Inflammatory macrophage (primary cell): ENCODE measurements around the gene DKKL1.

ENCODE experiments used
- DNase-seq, 2 donors: peaks; one replicate each; pipeline ENCODE4 v3.0.0-alpha.2; 2020 to 2022

Gene DKKL1

GRCh38 chr19:49396738-49397505, 33.2 kb downstream of the DKKL1 start:
- no peak for DNase-seq

DNA sequence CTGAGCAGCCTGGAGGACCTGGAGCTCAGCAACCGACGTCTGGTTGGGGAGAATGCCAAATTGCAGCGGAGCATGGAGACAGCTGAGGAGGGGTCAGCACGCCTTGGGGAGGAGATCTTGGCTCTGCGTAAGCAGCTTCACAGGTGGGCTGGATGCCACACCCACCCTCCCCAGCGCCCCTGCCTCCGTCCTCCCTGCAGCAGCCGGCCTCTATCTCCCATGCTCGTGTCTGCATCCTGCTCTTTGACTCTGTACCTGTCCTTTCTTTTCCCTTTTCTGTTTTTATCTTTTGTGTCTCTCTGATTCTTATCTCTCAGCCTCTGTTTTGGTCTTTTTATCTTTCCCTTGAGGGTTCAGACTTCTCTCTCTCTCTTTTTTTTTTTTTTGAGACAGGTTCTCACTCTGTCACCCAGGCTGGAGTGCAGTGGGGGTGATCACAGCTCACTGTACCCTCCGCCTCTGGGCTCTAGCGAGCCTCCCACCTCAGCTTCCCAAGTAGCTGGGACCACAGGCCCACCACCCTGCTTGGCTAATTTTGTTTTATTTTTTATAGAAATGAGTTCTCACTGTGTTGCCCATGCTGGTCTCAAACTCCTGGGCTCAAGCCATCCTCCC, 34.4 kb downstream of the DKKL1 start:
- DNase-seq, result no peak

- no peak for DNase-seq
These were observed 35.3 kb downstream of the DKKL1 start for GRCh38 chr19:49398931-49399330.

DNA sequence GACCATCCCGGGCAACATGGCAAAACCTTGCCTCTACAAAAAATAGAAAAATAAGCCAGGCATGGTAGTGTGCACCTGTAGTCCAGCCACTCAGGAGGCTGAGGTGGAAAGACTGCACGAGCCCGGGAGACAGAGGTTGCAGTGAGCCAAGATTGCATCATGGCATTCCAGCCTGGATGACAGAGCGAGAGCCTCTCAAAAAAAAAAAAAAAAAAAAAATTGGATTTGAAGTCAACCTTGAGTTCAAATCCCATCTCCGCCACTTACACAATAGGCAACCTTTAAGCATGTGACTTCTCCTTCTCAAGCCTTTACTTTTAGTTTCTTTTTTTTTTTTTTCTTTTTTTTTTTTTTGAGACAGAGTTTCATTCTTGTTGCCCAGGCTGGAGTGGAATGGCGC, 36.4 kb downstream of the DKKL1 start:
- DNase-seq, result no peak

DNA sequence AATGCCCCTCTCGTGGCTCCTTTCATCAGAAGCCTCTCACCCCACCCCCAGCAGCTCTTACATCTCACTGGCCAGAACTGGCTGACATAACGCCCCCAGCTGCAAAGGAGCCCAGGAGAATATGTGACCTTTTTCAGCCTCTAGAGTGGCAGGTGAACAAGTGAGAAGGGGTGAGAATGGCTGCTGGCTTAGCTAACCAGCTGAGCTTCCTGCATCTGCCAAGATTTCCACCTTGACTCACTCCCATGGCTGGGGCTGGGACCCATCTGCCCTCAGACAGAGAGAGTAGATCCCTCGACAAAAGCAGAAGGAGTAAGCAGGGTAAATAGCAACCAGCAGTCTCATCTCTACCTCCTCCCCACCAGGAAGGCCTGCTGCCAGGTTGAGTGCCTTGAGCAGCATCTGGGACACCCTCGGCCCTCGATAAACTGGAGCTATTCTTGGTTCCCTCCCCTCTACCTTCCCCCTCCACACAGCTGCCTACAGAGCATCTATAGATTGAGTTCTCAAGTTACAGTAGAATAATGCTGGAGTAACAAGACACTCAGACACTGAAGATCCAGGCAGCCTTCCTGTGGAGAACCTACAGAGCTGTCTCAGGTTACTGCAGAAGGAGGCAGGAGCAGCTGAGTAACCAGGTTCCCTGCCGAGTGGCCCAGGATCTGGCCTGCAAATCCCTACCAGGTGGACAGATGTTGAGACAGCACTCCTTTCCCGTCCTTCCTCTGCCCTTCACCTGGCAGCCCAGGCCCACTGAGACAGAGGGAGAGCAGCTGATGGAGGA, 39.9 kb downstream of the DKKL1 start:
- no peak for DNase-seq

DNA sequence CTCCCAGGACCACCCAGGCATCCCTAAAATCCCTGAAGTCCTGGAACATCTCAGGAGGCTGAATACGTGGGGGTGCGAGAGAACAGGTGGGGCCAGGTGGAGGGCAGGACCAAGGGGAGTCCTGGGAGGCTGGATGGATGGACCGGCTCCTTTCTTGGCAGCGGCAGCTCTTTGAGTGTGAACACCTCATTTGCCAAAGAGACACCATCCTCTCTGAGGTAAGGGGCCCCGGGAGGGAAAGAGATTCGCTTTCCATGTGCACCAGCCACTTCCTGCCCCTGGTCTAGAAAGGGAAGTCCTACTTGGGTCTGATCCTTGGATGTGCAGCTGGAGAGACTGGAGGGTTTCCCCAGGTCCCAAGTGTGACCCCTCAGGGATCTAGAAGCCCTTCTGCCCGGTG, 43.4 kb downstream of the DKKL1 start:
- DNase-seq, result no peak

DNA sequence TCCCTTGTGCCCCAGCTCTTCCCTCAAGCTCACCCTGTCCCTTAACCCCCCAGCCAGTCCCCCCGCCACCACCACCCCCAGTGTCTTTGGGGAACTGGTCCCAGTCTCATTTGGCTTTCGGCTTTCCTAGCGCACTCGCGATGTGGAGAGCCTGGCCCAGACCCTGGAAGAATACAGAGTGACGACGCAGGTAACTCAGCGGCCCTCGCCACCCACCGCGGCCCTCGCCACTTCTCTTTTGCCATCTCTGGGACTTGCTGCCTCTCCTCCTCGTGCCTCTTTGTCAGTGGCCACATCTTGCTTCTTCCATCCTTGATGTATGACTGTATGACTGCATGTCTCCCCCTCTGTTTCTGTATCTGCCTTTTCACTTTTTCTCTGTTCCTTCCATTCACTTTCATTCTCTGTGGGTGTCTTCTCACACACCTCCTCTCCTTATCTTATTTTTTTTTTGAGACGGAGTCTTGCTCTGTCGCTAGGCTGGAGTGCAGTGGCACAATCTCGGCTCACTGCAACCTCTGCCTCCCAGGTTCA, 43.9 kb downstream of the DKKL1 start:
- no peak for DNase-seq

DNA sequence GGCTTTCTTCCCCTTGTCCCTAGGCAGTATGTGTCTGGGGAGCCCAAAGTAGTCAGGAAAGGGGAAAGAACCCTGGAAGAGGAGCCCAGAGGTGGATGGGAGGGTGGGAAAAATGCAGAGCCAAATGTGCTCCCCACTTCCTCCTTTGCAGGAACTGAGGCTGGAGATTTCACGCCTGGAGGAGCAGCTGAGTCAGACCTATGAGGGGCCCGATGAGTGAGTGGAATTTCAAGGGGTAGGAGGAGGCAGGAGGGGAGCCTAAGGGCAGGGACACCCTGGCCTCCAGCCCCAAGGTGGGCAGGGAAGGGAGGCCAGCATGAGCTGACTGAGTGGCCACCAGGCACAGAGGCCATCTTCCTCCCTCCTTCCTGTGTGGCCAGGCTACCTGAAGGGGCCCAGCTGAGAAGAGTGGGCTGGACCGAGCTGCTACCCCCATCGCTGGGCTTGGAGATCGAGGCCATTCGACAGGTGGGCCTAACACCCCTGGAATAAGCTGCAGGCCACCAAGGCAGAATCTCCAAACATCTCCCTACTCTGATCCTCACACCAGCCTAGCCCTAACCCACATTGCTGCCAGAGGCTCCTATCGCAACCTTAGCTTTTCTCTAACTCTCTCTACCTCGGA, 45.3 kb downstream of the DKKL1 start:
- peak; percentile 14 to 45 for DNase-seq

- DNase-seq, result peak; percentile 74 to 84
These were observed 45.9 kb downstream of the DKKL1 start for GRCh38 chr19:49409441-49410029.

- no peak for DNase-seq
These were observed 48.1 kb downstream of the DKKL1 start for GRCh38 chr19:49411681-49412326.

- DNase-seq, result no peak
These were observed 49.7 kb downstream of the DKKL1 start for GRCh38 chr19:49413348-49413747.

DNA sequence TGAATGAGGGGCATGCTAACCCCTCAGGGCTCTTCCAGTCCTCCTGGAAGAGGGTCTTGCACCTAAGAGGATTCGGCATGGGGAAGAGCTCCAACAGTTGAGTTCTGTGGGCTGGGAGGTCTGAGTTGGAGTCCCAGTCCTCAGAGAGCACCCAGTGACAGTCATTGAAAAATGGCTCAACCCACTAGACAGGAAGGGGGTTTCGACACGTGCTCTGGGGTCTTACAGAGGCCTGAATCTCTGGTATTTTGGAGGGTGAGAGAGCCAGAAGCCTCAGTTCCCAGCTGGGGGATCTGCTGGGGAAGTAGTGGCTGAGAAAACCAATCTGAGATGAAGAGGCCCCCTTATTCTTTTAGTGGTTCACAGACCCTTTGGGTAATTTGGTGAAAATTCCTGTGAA, 50.6 kb downstream of the DKKL1 start:
- no peak for DNase-seq

GRCh38 chr19:49415102-49415809, 51.6 kb downstream of the DKKL1 start:
- peak in 1 of 2 donors; percentile 59 for DNase-seq

- DNase-seq, result no peak
These were observed 52.1 kb downstream of the DKKL1 start for GRCh38 chr19:49415810-49416200.

GRCh38 chr19:49417088-49417487, 53.4 kb downstream of the DKKL1 start:
- DNase-seq, result no peak

- DNase-seq, result no peak
These were observed 54.8 kb downstream of the DKKL1 start for GRCh38 chr19:49418511-49418910.

DNA sequence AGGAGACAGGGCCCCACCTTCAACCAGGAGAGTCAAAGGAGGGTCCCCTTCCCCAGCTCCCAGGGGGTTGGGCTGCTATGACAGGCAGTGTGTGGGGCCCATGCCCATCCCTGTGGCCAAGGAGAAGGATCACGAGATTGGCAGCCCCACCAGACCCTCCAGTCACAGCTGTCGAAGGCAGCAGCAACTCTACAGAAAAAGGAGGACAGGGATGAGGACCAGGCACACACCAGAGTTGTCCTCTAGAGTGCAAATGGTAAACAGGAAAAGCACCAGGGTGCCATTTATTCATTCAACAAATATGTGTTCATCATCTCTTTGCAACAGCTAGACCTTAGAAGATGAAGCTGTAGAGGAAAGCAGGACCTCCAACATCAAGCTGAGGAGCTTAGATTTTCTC, 55.5 kb downstream of the DKKL1 start:
- no peak for DNase-seq

- no peak for DNase-seq
These were observed 56.5 kb downstream of the DKKL1 start for GRCh38 chr19:49420227-49420626.

DNA sequence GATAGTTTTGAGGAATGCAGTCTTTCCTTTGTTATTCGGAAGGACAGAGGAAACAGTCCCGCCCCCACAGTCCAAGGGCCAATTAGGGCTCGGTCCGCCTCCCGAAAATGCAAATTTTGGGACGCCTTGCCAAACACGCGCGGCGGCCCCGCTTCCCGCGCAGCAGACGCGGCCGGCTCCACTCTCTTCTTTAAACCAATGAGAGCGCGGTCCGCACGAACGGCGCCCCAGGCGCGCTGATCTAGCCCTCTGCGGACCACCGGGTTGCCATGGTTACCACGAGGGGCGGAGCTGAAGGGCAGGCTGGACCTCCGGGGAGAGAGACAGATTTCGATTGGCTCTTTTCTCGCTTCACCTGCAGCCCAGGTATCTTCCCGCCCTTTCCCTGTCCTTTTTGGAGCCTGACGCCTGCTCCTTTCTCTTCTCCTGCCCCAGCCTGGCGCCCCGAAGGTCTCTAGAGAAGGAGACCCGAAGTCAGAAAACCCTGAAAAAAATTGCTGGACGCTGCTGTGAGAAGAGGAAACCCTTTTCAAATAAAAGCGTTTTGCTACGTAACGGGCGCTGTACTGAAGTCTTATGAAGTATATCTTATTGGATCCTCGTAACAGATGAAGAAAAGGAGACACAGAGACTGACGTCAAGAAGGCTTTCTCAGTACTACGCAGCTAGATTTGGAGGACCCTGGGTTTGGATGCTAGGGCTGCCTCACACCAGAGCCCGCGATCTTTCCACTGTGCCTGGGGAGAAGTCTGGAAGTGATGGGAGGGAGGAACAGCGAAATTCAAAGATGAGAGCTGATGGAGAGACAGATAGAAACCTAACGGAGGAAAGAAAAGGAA, 57.6 kb downstream of the DKKL1 start:
- peak; percentile 59 to 74 for DNase-seq

GRCh38 chr19:49421878-49422202, 58.2 kb downstream of the DKKL1 start:
- DNase-seq, result no peak
